NOMO-1 (cell line): ENCODE data around the gene NFKBIA.
"Not testable (repeated sequence)": the region's sequence is repeated elsewhere in the genome, so short reads cannot be mapped to it uniquely, and the experiment has no call there.

Source experiments
- DNase-seq, 2 experiments: peaks; one replicate each; lab custom pipeline; 2025; ENCODE audit not compliant: unreplicated experiment in 2 of 2; lab: John Stamatoyannopoulos, UW

The NFKBIA gene

GRCh38 chr14:35409595-35409994, 5.0 kb upstream of the NFKBIA start:
- no peak for DNase-seq

GRCh38 chr14:35408026-35408425, 3.5 kb upstream of the NFKBIA start:
- no peak for DNase-seq

- no peak for DNase-seq
Observed at GRCh38 chr14:35407306-35407630, 2.7 kb upstream of the NFKBIA start.

GRCh38 chr14:35406506-35407305, 2.2 kb upstream of the NFKBIA start:
- peak; percentile 38 to 68 for DNase-seq

GRCh38 chr14:35406090-35406489, 1.5 kb upstream of the NFKBIA start:
- DNase-seq = no peak

GRCh38 chr14:35405304-35405996, 901 bp upstream of the NFKBIA start:
- DNase-seq = no peak

- DNase-seq = peak; percentile 88 to 97
Observed at GRCh38 chr14:35403603-35404448, 723 bp downstream of the NFKBIA start.

GRCh38 chr14:35403114-35403602, 1.4 kb downstream of the NFKBIA start:
- DNase-seq = no peak

- no peak for DNase-seq
Observed at GRCh38 chr14:35402323-35403113, 2.0 kb downstream of the NFKBIA start.

- no peak for DNase-seq
Observed at GRCh38 chr14:35401422-35402265, 2.9 kb downstream of the NFKBIA start.

- peak in 1 of 2 experiments; percentile 38 for DNase-seq
Observed at GRCh38 chr14:35400648-35401421, 3.7 kb downstream of the NFKBIA start.

GRCh38 chr14:35399083-35399937, 5.2 kb downstream of the NFKBIA start:
- no peak for DNase-seq

GRCh38 chr14:35398071-35398584, 6.4 kb downstream of the NFKBIA start:
- peak; percentile 26 to 47 for DNase-seq

- not testable (repeated sequence) for DNase-seq
Observed at GRCh38 chr14:35396610-35397009, 7.9 kb downstream of the NFKBIA start.

GRCh38 chr14:35395283-35395682, 9.3 kb downstream of the NFKBIA start:
- DNase-seq = no peak

- DNase-seq = no peak
Observed at GRCh38 chr14:35394326-35395013, 10.1 kb downstream of the NFKBIA start.

GRCh38 chr14:35393826-35394225, 10.7 kb downstream of the NFKBIA start:
- DNase-seq = no peak
